ENCODE measurements around the gene FAM50A. TPM values are rescaled to one million over a fixed set of nuclear protein-coding genes. Genes with fewer than 3 reads are reported as not detected.

The FAM50A gene
- total RNA-seq, 1 donor from 2014 or later: 43.9 TPM

DNA sequence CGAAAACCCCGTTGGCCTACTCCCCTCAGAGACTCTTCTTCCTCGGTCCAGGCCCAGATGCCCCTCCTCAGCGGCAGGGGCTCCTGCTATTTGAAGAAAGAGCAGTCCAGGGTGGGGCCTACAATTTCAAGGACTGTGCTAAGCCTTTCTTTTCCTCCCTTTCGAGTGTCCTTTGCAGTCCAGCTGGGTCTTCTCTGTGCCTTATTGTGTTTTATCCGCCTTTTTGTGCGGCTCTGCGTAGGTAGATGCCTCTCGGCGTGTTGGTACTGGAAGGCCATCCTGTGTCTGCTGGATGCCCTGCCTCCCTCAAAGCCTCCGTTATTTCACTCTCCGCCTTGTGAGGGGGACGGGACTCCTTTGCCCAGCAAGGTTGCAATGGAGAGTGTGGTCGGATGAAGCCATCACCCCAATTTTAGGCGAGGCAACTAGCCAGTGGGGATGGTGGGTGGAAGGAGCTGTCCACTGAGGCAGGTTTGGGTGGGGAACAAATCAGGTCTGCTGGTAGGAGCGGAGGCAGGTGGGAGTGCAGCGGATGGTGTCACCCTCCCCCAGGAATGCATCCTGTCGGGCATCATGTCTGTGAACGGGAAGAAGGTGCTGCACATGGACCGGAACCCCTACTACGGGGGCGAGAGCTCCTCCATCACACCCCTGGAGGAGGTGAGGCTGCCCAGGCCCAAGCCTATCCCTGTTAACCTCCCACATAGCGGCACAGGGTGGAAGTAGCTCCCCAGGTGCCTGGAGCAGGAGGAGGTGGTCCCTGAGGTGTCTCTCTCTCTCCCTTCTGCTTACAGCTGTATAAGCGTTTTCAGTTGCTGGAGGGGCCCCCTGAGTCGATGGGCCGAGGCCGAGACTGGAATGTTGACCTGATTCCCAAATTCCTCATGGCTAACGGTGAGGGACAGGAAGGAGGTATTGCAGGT is 5.7 kb upstream of the FAM50A start:
- DNase-seq (ENCODE audit: low read depth in 2 of 2): no peak

- DNase-seq (ENCODE audit: low read depth in 2 of 2): no peak
Observed at GRCh38 chrX:154439841-154440240, 4.1 kb upstream of the FAM50A start.

- DNase-seq (ENCODE audit: low read depth in 2 of 2): no peak
Observed at GRCh38 chrX:154440623-154441357, 3.2 kb upstream of the FAM50A start.

DNA sequence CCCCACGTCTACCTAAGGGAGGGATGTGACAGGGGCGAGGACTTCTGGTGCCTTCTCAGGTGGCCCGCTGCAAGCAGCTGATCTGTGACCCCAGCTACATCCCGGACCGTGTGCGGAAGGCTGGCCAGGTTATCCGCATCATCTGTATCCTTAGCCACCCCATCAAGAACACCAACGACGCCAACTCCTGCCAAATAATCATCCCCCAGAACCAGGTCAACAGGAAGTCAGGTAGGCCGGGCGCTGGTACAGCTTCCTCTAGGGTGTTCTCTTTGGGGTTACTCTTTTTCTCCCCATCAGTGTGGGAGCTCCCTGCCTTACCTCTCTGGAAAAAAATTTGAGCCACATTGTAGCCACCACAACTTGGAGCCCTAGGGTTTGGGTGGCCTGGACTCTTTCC is 2.4 kb upstream of the FAM50A start:
- DNase-seq (ENCODE audit: low read depth in 2 of 2): no peak

DNA sequence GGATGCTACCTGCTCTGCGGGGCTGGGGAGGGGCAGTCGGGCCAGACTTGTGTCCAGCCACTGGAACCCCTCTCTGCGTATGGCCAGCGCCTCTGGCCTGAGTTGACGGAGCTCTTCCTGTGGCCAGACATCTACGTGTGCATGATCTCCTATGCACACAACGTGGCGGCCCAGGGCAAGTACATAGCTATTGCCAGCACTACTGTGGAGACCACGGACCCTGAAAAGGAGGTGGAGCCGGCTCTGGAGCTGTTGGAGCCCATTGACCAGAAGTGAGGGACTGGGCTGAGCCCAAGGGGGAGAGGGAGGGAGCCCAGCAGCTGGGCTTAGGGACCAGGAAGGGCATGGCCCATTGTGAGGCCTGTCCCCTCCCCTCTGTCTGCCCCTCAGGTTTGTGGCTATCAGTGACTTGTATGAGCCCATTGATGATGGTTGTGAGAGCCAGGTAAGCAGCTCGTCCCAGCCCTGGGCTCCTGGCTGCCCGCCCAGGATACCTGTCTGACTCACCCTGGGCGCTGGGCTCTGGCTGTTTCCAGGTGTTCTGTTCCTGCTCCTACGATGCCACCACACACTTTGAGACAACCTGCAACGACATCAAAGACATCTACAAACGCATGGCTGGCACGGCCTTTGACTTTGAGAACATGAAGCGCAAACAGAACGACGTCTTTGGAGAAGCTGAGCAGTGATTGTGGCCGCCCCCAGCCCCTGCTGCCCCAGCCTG is 1.8 kb upstream of the FAM50A start:
- DNase-seq (ENCODE audit: low read depth in 2 of 2): no peak

DNA sequence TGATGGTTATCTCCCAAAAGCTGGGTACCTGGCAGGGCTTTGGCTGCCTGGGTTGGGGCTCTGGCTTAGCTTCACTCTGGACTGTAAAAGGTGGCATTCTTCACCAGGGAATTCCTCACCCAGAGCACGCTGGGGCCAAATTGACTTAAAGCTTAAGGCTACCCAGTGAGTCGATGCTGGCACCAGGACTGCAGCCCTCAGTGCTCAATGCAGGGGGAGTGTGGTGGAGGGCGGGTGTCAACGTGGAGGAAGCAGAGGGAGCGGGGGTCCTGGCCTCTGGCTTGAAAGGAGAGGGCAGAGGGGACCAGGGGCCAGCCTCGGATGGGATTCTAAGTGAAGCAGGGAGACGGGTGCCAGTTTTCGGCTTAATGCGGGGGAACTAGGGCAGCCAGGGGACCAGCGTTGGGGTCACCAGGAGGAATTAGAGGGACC is 446 bp upstream of the FAM50A start:
- DNase-seq (ENCODE audit: low read depth in 2 of 2): no peak

GRCh38 chrX:154444755-154445246 is 860 bp downstream of the FAM50A start:
- no peak for DNase-seq (ENCODE audit: low read depth in 2 of 2)

GRCh38 chrX:154445776-154446175 is 1.8 kb downstream of the FAM50A start:
- DNase-seq (ENCODE audit: low read depth in 2 of 2): no peak

- DNase-seq (ENCODE audit: low read depth in 2 of 2): no peak
Observed at GRCh38 chrX:154446430-154446829, 2.5 kb downstream of the FAM50A start.

- DNase-seq (ENCODE audit: low read depth in 2 of 2): no peak
Observed at GRCh38 chrX:154448484-154448883, 4.5 kb downstream of the FAM50A start.

GRCh38 chrX:154449618-154450017 is 5.7 kb downstream of the FAM50A start:
- DNase-seq (ENCODE audit: low read depth in 2 of 2): no peak

GRCh38 chrX:154450312-154450711 is 6.4 kb downstream of the FAM50A start:
- DNase-seq (ENCODE audit: low read depth in 2 of 2): no peak

- no peak for DNase-seq (ENCODE audit: low read depth in 2 of 2)
Observed at GRCh38 chrX:154452823-154453222, 8.9 kb downstream of the FAM50A start.

DNA sequence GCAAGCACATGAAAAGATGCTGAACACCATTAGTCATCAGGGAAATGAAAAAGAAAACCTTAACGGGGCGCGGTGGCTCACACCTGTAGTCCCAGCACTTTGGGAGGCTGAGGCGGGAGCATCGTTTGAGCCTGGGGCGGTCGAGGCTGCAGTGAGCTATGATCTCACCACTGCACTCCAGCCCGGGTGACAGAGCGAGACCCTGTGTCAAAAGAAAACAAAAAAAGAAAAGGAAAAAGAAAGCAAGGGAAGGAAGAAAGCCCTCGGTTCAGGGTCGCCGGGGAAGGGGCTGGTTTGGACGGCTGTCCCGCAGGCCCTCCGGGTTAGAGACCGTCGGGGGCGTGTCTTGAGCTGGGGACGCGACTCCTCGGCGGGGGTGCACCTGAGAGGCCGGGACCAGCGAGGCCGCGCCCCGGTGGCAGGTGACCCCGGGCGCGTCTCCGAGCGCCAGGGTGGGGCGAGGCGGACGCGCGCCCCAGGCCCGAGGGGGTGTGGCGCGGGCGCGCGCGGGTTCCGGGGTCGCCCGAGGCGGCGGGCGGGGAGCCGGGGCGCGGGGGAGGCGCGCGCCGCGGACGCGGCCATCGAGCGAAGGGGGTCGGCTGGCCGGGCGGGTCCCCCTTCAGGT is 13.7 kb downstream of the FAM50A start:
- DNase-seq (ENCODE audit: low read depth in 2 of 2): peak in 1 of 2 donors; percentile 14

DNA sequence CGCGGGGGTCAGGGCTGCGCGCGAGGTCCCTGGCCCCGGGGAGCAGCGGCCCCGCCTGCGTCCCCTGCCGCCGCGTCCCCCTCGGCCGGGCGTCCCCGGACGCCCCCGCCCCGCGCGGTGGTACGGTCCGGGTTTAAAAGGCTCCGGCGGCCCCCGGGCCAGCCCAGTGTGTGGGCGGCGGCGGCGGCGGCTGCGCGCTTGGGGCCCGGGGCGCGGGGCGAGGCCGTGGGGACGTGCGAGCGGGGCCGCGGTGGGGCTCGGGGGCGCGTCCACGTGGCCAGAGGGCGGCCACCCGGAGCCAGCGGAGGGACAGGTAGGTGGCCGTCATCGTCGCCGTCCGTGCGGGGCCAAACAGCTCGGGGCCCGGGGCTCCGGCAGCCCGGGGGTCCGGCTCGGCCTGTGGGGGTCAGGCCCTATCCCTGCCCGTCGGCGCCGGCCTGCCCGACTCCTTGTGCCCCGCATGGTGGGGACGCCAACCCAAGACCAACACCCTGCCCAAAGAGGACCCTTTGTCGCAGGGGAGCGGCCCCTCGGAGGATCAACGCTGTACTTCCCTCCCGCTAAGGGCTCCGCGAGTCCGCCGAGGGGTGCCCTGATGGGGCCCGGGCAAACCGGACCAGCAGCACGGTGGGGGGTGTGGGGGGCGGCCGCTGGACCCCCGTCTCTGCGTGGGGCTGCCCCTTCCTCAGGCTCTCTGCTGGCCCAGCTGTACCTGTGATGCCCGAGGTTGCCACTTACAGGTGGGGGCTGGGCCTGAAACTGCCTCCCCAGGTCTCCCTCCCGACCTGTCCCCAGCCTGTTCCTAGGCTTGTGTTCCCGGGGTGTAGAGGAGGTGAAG is 14.4 kb downstream of the FAM50A start, which contains the start of gene PLXNA3:
PLXNA3 (plus strand) TSS at position 166 of the 838 bp plus-strand sequence. CDS start 1,903 bp downstream, outside the sequence.
- peak in 1 of 2 donors; percentile 43 for DNase-seq (ENCODE audit: low read depth in 2 of 2)

- peak in 1 of 2 donors; percentile 18 for DNase-seq (ENCODE audit: low read depth in 2 of 2)
Observed at GRCh38 chrX:154458954-154459778, 15.2 kb downstream of the FAM50A start.

- DNase-seq (ENCODE audit: low read depth in 2 of 2): no peak
Observed at GRCh38 chrX:154459832-154460231, 15.9 kb downstream of the FAM50A start.

DNA sequence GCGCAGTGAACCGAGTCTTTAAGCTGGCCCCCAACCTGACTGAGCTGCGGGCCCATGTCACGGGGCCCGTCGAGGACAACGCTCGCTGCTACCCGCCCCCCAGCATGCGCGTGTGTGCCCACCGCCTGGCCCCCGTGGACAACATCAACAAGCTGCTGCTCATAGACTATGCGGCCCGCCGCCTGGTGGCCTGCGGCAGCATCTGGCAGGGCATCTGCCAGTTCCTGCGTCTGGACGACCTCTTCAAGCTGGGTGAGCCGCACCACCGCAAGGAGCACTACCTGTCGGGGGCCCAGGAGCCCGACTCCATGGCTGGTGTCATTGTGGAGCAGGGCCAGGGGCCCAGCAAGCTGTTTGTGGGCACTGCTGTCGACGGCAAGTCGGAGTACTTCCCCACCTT is 16.4 kb downstream of the FAM50A start:
- no peak for DNase-seq (ENCODE audit: low read depth in 2 of 2)

DNA sequence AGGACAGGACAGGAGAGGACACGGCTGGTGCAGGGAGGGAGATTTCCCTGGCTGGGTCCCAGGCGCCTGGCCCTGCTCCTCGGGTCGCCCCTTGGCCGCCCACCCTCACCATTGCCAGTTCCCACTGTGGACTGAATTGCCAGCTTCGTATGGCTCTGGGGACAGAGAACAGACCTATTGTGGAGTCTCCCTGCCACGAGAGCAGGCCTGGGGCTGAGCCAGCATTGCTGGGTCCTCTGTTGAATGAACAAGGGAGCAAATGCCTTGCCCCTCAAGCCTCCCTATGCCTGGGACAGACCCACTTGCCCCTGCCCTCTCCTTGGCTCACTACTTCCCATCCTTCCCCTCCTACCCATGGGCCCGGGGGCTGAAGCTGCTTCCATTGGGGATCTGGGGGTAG is 18.5 kb downstream of the FAM50A start:
- no peak for DNase-seq (ENCODE audit: low read depth in 2 of 2)
